GM19239 (cell line): ENCODE data around the gene SLC28A1.

Experiments used
- DNase-seq: peaks from one replicate; pipeline ENCODE4 v3.0.0; 2011; ENCODE audit warnings: low spot score; ENCODE audit not compliant: insufficient read length
- FAIRE-seq: peaks from 2 replicates; lab custom pipeline; 2011; peaks lifted over from hg19 to GRCh38; lab: Jason Lieb, UNC

Gene SLC28A1

GRCh38 chr15:84881520-84881830 is 3.0 kb upstream of the SLC28A1 start:
- no peak for FAIRE-seq

GRCh38 chr15:84883466-84883865 is 996 bp upstream of the SLC28A1 start:
- DNase-seq (no peak), FAIRE-seq (no peak)

More at GRCh38 chr15:84881520-84881830, 3.0 kb upstream of the SLC28A1 start:
- no peak for DNase-seq

- no peak for FAIRE-seq
- DNase-seq: no peak
Observed at GRCh38 chr15:84885801-84886200, 1.3 kb downstream of the SLC28A1 start.

- no peak for DNase-seq
- FAIRE-seq: no peak
Observed at GRCh38 chr15:84886211-84886983, 1.9 kb downstream of the SLC28A1 start.

GRCh38 chr15:84886984-84887299 is 2.5 kb downstream of the SLC28A1 start:
- no peak for DNase-seq
- no peak for FAIRE-seq

GRCh38 chr15:84887938-84888337 is 3.5 kb downstream of the SLC28A1 start:
- FAIRE-seq (no peak), DNase-seq (no peak)

GRCh38 chr15:84888639-84889038 is 4.2 kb downstream of the SLC28A1 start:
- FAIRE-seq: no peak

GRCh38 chr15:84889313-84889990 is 5.0 kb downstream of the SLC28A1 start:
- FAIRE-seq: no peak

More at GRCh38 chr15:84888639-84889038, 4.2 kb downstream of the SLC28A1 start:
- no peak for DNase-seq

GRCh38 chr15:84889991-84890669 is 5.7 kb downstream of the SLC28A1 start:
- FAIRE-seq: no peak
- DNase-seq: no peak

More at GRCh38 chr15:84889313-84889990, 5.0 kb downstream of the SLC28A1 start:
- no peak for DNase-seq

- DNase-seq (no peak), FAIRE-seq (no peak)
Observed at GRCh38 chr15:84890670-84891162, 6.3 kb downstream of the SLC28A1 start.

- DNase-seq (no peak), FAIRE-seq (no peak)
Observed at GRCh38 chr15:84891339-84891738, 6.9 kb downstream of the SLC28A1 start.

GRCh38 chr15:84892786-84893307 is 8.4 kb downstream of the SLC28A1 start:
- FAIRE-seq (no peak), DNase-seq (no peak)

- FAIRE-seq (no peak), DNase-seq (no peak)
Observed at GRCh38 chr15:84893607-84894006, 9.1 kb downstream of the SLC28A1 start.

- no peak for FAIRE-seq
- no peak for DNase-seq
Observed at GRCh38 chr15:84894736-84895425, 10.4 kb downstream of the SLC28A1 start.

- no peak for FAIRE-seq
Observed at GRCh38 chr15:84898761-84899160, 14.3 kb downstream of the SLC28A1 start.

GRCh38 chr15:84899750-84900149 is 15.3 kb downstream of the SLC28A1 start:
- FAIRE-seq (no peak), DNase-seq (no peak)

More at GRCh38 chr15:84898761-84899160, 14.3 kb downstream of the SLC28A1 start:
- DNase-seq: no peak

- no peak for DNase-seq
- no peak for FAIRE-seq
Observed at GRCh38 chr15:84901540-84901939, 17.1 kb downstream of the SLC28A1 start.

GRCh38 chr15:84903751-84904150 is 19.3 kb downstream of the SLC28A1 start:
- DNase-seq: no peak
- no peak for FAIRE-seq

GRCh38 chr15:84904419-84904818 is 20.0 kb downstream of the SLC28A1 start:
- FAIRE-seq: no peak
- DNase-seq: no peak
